HG03460 (cell line): Measurements from ENCODE around the gene CTRB2.
"Not testable (repeated sequence)": the region's sequence is repeated elsewhere in the genome, so short reads cannot be mapped to it uniquely, and the experiment has no call there.

Experiments used
- ATAC-seq: cut with Tn5 transposase; IDR thresholded peaks from one replicate; pipeline ENCODE4 v1.9.1; 2021; ENCODE audit not compliant: unreplicated experiment

CTRB2 gene

DNA sequence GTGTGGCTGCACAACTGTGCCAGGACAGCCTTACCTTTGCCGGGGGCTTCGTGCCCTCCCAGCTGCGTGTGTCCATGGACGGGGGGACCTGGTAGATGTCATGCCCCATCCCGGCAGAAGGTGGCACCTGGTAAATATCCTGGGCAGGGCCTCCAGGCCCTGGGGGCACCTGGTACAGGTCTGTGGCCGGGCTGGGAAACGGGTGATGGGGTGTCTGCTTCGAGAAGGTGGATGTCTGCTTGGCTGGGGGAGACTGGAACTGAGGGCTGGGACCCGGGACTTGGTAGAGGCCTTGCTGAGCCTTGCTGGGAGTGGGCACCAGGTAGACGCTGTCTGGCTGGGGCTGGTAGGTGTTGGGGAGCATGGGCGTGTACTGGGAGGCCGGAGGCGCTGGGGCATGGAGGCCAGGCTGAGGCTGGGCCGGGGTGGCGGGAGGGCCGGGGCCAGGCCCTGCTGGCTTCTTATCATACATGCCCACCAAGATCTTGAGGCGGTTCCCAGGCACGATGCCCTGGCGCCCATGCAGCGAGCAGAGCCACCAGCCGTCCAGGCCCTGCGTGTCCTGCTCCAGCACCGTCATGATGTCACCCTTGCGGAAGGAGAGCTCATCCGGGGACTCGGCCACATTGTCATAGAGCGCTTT is 35.6 kb upstream of the CTRB2 start:
- ATAC-seq = not testable (repeated sequence)

DNA sequence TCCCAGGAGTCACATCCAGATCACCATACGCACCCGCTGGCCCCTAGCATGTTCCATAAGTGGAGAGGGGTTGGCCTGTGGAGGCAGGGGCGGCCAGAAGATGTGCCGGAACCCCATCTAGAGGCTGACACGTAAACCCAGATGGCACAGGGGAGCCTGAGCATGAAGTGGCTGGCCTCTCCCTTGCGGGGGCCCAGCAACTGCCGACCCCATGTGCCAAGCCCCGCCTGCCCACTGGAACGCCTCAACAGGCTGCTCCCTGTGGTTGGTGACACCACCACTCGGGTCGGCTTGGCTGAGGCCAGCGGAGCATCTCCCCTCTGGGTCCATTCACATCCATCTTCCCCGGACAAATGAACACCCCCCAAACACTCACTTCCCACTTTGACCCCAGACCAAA is 35.0 kb upstream of the CTRB2 start:
- ATAC-seq = no peak

DNA sequence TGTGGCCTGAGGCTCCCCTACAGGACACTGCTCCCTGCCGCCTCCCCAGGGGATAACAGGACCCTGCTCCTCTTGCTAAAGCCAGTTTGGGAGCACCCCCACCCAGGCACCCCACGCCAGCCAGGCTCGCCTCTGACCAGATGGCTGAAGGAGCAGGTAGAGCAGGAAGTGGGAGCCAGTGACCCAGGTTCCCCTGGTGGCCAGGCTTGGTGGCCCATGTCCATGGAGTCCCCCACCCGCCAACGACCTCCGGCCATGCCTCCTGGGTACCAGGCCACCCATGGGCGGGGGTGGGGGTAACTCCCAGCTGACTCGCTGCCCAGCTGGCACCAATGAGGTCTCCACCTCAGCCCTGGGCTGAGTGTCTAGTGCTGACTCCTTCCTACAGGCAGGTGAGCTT is 34.5 kb upstream of the CTRB2 start:
- ATAC-seq = no peak

DNA sequence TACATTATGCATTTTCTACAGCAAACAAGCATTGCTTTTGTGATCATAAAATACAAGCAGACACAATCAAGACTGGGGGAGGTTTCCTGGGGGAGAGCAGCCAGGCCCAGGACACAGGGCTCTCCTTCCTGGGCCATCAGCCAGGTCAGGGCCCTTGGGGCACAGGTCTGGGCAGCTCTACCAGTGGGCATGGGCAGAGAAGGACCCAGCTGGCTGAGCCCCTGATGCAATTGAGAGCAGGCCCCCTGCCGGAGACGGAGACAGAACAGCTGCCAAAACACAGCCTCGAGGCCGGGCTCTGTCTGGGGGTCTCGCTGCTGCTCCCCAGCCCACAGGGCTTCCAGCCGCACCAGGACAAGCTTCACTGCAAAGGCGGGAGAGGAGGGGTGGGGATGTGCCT is 33.7 kb upstream of the CTRB2 start:
- not testable (repeated sequence) for ATAC-seq

DNA sequence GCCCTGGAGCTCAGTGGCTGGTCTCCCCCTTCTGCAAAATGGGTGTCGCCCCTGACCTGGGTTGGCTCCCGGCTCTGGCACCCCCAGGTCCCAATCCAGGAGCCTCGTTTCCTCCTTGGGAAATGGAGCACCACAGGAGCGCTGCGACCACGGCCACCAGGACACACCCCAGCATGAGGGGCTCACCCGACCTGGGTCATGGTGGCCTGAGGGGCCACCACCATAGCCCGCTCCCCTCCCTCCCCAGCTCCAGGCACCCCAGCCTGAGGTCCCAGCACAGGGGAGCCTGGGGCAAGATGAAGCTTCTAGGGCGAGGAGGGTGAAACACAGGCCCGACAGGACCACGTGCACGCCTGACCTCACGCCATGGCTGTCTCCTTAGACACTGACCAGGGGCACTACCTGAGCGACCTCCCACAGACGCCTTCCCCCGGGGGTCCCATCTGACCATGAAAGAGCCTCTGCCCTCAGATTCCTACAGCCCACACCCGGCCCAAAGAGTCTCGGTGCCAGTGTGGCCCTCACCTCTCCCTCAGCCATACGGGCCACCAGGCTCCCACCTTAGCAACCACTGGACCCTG is 32.7 kb upstream of the CTRB2 start:
- no peak for ATAC-seq

DNA sequence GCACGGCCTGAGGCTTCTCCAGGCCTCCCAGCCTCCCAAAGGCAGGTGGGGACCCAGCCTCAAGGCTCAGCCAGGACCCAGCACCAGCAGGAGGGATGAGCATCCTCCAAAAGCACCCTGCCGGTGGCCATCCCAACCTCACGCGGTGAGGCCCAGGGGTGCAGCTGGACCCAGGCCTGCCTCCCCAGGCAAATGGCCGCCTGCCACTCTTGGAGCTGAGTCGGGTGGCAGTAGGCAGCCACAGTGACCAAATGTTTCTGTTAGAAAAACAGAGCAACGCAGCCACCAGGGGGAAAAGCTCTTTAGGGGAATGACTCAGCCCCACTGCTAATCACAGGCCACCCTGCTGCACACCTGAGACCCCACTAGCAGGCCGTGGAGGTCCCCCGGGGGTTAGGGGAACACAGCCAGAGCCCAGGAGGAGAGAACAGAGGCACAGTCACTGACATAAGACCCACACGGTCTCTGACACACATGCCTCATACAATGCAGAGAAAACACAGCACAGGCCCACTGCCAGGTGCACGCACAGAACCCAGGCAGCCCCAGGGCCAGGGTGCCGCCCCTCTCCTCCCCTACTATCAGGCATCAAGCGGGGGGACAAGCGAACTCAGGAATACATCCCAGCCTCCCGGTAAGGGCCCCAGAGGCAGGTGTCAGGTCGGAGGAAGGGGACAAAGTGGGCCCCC is 32.0 kb upstream of the CTRB2 start:
- ATAC-seq = no peak

DNA sequence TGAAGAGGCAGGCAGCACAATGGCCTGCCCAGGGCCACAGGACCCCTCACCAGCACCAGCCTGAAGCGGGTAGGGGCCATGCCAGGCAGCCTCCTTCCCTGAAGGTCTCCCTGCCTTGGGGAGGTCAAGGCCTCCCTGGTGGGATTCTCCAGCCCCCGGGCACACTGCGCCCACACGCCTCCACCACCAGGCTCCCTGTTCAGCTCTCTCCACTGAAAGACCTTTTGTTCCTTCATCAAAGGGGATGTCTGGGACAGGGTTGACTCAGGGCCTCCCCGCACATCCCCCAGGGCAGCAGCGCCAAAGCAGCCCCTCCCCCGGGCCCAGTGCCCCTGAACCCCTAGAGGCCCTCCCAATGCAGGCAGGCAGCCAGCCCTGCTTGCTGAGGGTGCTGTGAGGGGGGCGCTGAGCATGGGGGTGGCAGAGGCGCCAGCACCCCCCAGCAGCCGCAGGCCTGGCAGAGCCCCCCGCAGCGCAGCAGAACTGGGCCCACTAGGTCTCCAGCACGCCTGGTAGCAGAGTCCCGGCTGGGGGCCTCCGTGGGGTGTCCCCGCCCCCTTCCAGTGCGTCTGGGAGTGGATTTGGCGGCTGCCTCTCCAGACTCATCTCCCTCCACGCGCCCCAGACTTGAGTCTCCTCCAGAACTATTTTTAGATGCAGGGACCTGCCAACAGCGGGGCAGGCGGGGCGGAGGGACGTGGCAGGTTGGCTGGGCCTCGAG is 31.3 kb upstream of the CTRB2 start:
- ATAC-seq = no peak

DNA sequence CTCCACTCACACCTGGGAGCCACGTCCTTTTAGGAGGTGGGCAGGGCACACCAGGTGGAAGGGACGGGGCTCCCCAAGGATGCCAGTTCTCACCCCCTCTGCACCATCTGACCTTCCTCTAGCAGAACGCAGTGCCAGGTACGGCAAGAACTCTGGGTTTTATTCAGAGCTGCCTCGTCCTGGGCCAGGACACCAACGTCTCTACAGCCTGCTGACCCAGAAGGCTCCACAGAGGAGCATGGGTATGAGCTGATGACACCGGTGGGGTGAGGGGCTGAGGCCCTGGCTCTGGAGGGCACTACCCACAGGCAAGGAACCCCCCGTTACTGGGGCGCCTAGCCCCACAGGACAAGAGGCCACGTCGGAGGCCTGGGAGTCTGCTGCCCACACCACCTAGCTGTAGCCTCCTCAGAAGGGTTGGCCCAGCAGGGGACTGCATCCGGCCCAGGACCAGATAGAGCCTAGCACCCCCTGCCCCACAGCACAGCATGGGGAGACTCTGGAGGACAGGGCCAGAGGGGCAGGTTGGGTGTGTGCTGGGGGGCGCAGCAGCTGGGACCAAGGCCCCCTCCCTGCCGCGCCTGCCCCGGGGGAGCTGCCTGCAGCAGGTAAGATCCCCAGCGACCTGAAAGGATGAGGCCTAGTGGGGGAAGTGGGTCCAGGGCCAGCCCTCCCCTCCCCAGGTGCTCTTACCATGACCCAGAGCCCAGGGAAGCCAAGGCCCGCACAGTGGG is 30.6 kb upstream of the CTRB2 start:
- no peak for ATAC-seq

DNA sequence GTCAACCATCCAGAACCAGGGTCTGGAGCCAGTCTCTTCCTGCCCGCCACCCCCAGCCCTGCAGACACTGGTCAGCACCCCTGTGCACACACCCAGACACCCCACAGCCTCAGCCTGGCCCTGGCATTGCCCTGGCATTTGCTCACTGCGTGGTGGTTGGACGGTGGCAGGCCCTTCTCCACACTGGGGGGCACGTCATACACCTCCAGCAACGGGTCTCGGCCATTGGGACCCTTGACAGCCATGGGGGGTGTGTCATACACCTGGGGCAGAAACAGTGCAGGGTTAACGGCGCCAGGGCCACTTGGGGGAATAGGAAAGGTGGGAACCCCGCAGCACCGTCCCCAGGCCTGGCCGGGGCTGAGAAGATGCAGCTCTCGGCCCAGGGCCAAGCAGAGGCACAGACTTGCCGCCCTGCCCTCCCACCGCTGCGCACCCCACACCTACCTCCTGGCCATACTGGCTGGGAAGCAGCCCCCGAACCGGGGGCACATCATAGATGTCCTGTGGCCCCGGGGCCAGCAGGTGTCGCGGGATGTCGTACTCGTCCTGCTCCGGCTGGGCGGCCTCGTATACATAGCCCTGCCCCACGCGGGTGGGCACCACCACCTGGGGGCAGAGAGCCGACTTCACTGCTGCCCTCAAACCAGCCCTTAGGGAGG is 29.9 kb upstream of the CTRB2 start:
- no peak for ATAC-seq

DNA sequence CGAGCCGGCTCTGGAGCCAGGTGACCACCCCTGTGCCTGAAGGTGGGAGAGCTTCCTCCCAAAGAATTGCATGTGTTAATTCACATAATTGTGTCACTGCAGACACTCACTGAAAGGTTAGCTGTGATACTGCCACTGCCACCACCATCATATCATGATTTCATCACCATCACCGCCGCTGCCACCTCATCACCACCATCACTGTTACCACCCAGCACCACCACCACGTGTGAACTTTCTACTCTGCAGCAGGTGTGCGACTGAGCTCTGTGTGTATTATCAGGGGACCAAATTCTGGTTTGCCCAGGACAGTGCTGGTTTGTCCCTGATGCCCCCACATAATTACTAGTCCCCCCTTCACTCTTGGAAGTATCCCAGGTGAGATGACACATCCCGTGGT is 29.3 kb upstream of the CTRB2 start:
- no peak for ATAC-seq

DNA sequence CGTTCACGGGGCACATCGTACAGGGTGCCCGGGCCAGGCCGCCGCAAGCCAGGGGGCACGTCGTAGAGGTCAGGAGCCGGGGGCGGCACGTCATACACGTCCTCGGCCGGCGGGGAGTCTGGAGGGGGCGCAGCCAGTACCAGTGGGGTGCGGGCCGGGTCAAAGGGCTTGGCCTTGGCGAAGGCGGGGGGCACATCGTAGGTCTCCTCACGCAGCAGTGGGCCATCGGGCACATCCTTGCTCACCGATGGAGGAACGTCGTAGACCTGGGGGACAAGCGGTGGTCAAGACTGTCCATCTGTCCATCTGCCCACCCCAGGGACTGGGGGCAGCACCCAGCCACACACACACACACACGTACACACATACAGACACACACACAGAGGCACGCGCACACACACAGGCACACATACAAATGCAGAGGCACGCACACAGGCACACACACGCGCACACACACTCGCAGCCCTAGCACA is 28.8 kb upstream of the CTRB2 start:
- ATAC-seq = no peak

DNA sequence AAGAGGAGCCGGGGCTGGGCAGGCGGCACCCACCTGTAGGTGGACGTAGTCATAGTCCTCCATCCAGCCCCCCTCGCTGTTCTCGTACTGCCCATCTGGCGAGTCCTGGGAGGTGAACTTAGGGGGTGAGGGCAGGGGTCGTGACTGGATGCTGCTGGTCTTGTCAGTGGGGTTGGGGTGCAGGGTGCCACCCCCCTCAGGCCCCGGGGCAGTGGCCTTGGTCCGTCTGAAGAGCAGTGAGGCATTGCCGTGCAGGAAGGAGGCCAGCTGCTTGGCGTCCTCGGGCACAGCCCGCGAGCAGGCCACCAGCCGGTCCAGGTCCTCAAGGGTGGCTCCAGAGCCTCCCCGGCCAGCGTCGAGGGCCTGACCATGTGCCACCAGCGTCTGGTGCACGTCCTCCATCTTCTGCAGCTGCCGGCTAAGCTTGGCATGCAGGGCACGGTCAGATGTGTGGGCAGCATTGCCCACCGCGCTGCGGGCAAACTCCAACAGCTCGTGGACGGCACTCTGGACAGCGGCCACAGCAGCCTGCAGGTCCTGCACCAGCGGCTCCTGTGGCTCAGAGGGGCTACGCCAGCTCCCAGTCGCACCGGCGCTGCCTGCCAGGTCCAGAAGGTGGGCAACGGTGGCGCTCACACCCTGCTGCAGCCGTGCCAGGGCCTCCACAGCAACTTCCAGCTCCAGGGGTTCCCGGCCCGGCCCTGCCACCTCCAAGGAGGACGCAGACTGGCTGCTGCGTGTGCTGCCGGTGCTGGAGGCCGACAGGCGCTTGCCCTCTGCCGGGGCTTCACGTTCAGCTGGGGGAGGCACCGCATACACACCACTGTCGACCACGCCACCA is 28.1 kb upstream of the CTRB2 start:
- no peak for ATAC-seq

DNA sequence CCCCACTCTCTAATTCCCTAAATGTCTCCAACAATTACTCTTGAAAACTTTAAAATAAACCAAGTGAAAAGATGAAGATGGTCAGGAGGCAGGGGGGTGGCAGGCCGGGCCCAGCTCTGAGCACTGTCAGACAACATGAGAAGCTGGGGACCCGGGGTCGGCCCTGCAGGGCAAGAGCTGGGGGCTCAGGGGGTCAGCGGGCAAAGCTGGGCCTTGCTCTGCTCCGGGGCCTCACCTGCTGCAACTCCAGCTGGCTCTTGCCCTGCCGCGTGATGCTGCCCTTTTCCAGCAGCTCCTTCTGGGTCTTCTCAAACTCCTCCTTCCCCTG is 26.6 kb upstream of the CTRB2 start:
- no peak for ATAC-seq

DNA sequence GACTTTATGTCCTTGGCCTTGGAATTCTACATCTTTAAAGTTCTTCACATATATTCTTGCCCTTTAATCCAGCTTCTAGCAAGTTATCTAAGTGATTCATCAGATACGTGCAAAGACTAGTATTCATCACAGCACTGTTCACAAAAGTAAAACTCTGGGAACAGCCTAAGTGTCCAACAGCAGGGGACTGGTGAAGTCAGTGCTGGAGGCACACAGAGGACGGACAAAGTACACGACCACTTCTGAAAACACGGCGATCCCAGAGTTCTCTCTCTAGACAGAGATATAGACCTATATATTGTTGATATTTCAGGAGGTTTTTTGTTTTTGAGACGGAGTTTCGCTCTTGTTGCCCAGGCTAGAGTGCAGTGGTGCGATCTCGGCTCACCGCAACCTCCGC is 24.6 kb upstream of the CTRB2 start:
- no peak for ATAC-seq

DNA sequence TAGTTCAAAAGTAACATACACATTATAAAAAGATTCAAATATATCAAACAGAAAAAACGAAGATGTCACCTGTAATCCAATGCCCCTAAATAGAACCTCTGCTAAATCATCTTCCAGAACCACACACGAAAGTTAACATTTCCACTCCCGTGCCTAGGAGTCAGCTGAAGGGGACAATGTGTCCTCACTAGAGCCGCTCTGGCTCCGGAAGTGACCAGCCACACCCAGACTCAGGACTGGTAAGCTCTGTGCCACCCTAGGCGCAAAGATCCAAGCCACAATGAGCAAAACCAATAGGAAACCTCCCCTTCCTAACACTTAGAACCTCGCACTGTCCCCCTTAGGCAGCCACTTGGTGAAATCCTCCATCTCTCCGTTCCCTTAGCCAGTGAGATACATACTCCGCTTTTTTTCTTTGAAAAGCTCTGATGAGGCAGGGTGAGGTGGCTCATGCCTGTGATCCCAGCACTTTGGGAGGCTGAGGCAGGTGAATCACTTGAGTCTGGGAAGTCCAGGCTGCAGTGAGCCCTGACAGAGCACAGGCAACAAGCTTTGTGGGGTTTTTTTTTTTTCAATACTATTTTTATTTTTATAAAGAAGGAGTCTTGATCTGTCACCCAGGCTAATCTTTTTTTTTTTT is 23.6 kb upstream of the CTRB2 start:
- ATAC-seq = no peak

DNA sequence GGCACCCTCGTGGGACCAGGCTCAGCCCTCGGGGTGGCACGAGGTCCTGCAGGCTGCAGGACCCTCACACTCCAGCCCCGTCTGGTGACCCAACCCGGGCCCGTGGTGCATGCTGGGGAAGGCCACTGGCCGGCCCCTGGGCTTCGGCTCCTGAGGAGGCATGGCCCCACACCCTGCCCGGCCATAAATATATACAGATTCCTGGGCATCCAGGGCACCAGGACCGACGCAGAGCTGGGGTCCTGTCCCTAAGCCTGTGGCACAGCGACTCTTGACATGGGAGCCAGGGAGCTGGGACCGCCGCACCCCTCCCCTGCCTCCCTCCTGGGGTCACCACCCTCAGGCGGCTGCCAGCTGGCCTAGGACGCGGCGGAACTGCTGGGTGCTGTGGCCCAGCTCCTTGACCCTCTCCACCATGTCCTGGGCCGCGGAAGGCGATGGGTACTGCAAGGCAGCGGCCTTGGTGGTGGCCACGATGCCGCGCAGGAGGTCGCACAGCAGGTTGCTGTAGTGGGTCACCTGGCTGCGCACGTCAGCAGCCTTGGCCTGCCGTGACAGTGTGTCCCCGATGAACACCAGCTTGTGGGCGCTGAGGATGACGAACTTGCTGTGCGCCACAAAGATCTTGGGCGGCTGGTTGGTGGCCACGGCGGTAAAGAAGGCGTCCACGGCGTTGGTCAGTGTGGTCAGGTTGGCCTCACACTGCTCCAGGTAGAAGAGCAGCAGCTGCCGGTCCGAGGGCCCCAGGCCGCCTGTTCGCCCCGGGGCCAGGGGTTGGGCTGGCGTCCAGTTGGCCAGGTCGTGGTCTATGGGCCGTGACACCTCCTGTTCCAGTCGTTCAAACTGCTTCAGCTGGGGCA is 22.4 kb upstream of the CTRB2 start:
- ATAC-seq = no peak

DNA sequence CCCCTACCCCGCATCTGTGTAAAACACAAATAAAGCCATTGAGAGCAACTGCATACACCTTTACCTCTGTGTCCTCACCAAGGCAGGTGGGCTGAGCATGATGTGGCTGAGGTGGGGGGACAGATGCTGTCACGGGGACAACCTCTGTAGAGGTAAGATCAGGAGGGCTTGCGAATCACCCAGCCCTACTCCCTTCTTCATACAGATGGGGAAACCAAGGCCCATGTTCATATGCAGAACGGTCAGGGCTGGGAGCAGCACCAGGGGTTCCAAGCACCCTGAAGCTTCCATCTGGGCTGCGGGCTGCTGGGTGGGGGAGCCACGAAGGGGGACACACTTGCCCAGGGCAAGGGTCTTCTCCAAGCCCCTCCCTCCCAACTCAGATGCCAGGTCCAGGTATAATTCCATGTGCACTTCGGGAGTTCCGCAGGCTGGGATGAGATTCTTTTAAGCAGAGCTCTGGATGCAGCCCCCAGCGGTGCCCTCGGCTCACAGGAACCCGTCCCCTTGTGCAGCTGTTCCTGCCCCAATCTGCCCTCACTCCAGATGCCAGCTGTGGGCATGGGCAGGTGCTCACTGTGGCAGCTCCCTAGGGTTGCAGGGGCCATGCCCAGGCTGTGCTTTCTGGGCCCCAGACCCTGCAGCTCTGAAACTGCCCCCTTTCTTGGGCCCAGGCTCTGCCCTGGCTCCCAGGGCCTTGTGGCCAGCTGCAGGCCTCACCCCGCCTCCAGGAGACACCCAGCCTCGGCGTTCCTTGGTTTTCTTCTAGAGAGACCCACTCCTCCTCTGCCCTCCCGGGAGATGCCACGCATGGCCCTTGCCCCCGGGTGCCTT is 21.4 kb upstream of the CTRB2 start:
- no peak for ATAC-seq
